HL-60 (cell line): ENCODE data around the gene SFXN1.

ENCODE experiments used
- DNase-seq, 2 experiments: peaks; one replicate each; pipeline ENCODE4 v3.0.0-alpha.2; 2010 to 2020; ENCODE audit warnings: low read depth in 1 of 2, low spot score in 1 of 2
- H3K27ac ChIP-seq: fragments of 250-450 bp; sonication (Bioruptor Pico); replicated peaks from 2 replicates; pipeline ENCODE4 v1.5.1; 2020; ENCODE audit warnings: mild to moderate bottlenecking, moderate library complexity
- H3K27me3 ChIP-seq: fragments of 250-450 bp; sonication (Bioruptor Pico); 2 replicates; pipeline ENCODE4 v1.5.1; 2021; ENCODE audit warnings: mild to moderate bottlenecking, moderate library complexity; ENCODE audit not compliant: insufficient read depth, poor library complexity, severe bottlenecking
- H3K4me3 ChIP-seq: replicated peaks from 2 replicates; pipeline ENCODE4 v1.5.1; 2011; ENCODE audit warnings: mild to moderate bottlenecking, control low read depth, low read length; ENCODE audit not compliant: insufficient read depth
- GABPA ChIP-seq: IDR thresholded peaks from 2 replicates; pipeline ENCODE4 v1.6.1; 2012; ENCODE audit warnings: low read depth
- POLR2AphosphoS5 ChIP-seq: IDR thresholded peaks from 2 replicates; pipeline ENCODE4 v1.6.1; 2012; ENCODE audit warnings: low read depth
- SPI1 ChIP-seq: IDR thresholded peaks from 2 replicates; pipeline ENCODE4 v1.6.1; 2012; ENCODE audit warnings: low read depth, mild to moderate bottlenecking, borderline replicate concordance
- TF ChIP-seq, protein P1 (sequence below): IDR thresholded peaks from one replicate; pipeline ENCODE4 v1.5.1; 2011; ENCODE audit warnings: low read length, control low read depth, inconsistent platforms; ENCODE audit not compliant: insufficient read depth
- TF ChIP-seq, protein P2 (sequence below): IDR thresholded peaks from 2 replicates; pipeline ENCODE4 v1.6.1; 2012; ENCODE audit warnings: low read depth; ENCODE audit not compliant: insufficient replicate concordance

SFXN1 gene

DNA sequence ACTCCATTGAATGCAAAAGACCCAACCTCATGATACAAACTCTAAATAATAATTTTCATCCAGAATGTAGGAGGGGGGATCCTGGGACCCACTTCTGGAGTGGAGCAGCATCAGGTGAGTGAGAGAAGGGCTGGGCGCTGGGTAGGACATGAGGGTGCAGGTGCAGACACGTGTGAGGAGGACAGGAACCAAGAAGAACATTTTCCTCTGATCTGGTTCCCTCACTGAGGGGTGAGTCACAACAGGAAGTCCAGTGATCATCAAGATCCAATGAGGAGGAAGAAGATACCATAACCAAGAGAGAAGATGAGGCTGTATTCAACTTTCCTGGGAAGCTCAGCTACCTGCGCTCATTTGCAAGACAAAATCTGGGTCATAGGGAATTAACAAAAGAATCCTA is 57.4 kb downstream of the SFXN1 start:
- TF ChIP-seq, protein P1, sequence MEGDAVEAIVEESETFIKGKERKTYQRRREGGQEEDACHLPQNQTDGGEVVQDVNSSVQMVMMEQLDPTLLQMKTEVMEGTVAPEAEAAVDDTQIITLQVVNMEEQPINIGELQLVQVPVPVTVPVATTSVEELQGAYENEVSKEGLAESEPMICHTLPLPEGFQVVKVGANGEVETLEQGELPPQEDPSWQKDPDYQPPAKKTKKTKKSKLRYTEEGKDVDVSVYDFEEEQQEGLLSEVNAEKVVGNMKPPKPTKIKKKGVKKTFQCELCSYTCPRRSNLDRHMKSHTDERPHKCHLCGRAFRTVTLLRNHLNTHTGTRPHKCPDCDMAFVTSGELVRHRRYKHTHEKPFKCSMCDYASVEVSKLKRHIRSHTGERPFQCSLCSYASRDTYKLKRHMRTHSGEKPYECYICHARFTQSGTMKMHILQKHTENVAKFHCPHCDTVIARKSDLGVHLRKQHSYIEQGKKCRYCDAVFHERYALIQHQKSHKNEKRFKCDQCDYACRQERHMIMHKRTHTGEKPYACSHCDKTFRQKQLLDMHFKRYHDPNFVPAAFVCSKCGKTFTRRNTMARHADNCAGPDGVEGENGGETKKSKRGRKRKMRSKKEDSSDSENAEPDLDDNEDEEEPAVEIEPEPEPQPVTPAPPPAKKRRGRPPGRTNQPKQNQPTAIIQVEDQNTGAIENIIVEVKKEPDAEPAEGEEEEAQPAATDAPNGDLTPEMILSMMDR, result no peak
- no peak for TF ChIP-seq SPI1
- H3K27ac ChIP-seq, result no peak overlapping the region
- no peaks in the 10 kb centered on the region for H3K27me3 ChIP-seq
- H3K4me3 ChIP-seq, result no peak overlapping the region
- peak in 1 of 2 experiments; percentile 34 for DNase-seq

DNA sequence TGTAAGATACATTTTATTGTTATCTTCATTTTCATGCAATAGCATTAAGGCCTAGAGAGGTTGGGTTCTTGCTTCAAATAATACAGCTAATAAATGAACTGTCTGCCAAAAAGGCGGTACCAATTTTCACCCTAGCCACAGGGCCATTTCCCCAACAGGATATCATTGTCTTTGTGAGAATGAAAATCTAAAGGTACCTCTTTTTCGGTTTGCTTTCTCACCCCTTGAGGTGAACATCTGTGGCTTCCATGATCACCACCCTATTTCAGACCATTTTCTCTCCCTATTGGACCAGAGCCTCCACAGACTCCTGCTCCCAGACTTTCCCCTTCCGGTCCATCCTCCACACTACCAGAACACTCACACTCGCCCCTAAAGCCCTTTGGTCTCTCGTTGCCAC is 60.2 kb downstream of the SFXN1 start:
- no peak overlapping the region for H3K4me3 ChIP-seq
- no peak overlapping the region for H3K27ac ChIP-seq
- TF ChIP-seq, protein P2, sequence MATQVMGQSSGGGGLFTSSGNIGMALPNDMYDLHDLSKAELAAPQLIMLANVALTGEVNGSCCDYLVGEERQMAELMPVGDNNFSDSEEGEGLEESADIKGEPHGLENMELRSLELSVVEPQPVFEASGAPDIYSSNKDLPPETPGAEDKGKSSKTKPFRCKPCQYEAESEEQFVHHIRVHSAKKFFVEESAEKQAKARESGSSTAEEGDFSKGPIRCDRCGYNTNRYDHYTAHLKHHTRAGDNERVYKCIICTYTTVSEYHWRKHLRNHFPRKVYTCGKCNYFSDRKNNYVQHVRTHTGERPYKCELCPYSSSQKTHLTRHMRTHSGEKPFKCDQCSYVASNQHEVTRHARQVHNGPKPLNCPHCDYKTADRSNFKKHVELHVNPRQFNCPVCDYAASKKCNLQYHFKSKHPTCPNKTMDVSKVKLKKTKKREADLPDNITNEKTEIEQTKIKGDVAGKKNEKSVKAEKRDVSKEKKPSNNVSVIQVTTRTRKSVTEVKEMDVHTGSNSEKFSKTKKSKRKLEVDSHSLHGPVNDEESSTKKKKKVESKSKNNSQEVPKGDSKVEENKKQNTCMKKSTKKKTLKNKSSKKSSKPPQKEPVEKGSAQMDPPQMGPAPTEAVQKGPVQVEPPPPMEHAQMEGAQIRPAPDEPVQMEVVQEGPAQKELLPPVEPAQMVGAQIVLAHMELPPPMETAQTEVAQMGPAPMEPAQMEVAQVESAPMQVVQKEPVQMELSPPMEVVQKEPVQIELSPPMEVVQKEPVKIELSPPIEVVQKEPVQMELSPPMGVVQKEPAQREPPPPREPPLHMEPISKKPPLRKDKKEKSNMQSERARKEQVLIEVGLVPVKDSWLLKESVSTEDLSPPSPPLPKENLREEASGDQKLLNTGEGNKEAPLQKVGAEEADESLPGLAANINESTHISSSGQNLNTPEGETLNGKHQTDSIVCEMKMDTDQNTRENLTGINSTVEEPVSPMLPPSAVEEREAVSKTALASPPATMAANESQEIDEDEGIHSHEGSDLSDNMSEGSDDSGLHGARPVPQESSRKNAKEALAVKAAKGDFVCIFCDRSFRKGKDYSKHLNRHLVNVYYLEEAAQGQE, result no peak
- TF ChIP-seq GABPA (no peak), POLR2AphosphoS5 (no peak), SPI1 (no peak)
- TF ChIP-seq, protein P1, result no peak
- DNase-seq, result no peak
- no peaks in the 10 kb centered on the region for H3K27me3 ChIP-seq

DNA sequence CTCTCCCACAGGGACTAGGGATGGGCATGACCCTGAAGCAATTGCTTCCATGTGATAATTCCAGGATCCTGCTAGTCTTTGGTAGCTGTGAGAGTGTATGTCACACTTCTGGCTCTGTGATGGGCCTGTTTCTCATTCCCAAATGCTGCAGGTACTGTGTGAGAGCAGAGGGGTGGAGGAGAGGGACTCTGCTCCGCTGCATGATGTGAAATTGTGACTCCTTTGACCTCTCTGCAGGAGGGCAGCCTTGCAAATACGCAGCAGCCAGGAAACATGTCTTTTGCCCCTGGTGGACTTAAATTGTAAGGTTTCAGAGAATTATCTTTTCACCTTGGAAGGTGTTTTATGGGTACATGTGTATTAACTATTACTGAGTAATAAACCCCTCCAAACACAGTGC is 61.6 kb downstream of the SFXN1 start:
- no peak overlapping the region for H3K27ac ChIP-seq
- no peak for DNase-seq
- no peaks in the 10 kb centered on the region for H3K27me3 ChIP-seq
- no peak overlapping the region for H3K4me3 ChIP-seq
- TF ChIP-seq, protein P2, result no peak
- TF ChIP-seq SPI1 (no peak), GABPA (no peak)
- TF ChIP-seq, protein P1, result no peak

DNA sequence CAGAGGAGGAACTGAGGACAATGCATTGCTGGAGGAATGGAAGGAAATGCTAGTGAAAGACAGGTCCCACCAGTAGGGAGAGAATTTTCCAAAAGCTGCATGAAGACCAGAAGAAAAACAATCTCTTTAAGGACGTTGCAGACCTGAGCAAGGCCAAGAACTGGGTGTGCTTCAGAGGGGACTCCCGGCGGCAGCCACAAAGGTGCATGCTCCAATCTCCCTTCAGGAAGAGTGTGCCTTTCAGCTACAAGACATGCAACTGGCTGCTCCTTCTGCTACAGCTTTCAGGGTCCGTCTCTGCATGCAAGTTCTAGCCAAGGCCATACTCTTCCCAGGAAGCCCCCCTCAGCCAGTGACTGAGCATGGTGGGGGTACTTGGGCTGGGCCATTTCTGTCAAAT is 62.9 kb downstream of the SFXN1 start:
- no peak for DNase-seq
- no peak overlapping the region for H3K4me3 ChIP-seq
- no peak overlapping the region for H3K27ac ChIP-seq
- H3K27me3 ChIP-seq, result no peaks in the 10 kb centered on the region
- TF ChIP-seq GABPA (no peak), SPI1 (no peak)
- TF ChIP-seq, protein P1, result no peak
